GM12878 (cell line): ENCODE results near the gene FANCI. TPM values are rescaled to one million over a fixed set of nuclear protein-coding genes. Genes with fewer than 3 reads are reported as not detected.

Source experiments
- CHD4 ChIP-seq: fragments of 200-600 bp; sonication (generic); IDR thresholded peaks from 2 replicates; pipeline ENCODE4 v1.6.1; 2016; ENCODE audit warnings: mild to moderate bottlenecking
- CTCF ChIP-seq, 3 experiments: IDR thresholded peaks in 2 of 3; conservative IDR thresholded peaks in 1 of 3; 2 replicates each; pipeline ENCODE4 v1.5.1; 2011; ENCODE audit warnings: low read depth in 3 of 3, low read length in 3 of 3, mild to moderate bottlenecking in 3 of 3, control low read depth in 2 of 3, moderate library complexity in 2 of 3, inconsistent platforms in 1 of 3, mixed read lengths in 1 of 3; ENCODE audit not compliant: control insufficient read depth in 2 of 3, insufficient read depth in 1 of 3; ENCODE audit errors: extremely low read depth in 1 of 3
- EED ChIP-seq: sonication (generic); IDR thresholded peaks from 2 replicates; pipeline ENCODE4 v1.6.1; 2016; ENCODE audit warnings: antibody characterized with exemption, low read depth
- MTA2 ChIP-seq: fragments of 450-650 bp; IDR thresholded peaks from 2 replicates; pipeline ENCODE4 v1.6.1; 2016; ENCODE audit warnings: low read depth, mild to moderate bottlenecking, moderate library complexity
- PAX8 ChIP-seq: fragments of 450-650 bp; IDR thresholded peaks from 2 replicates; pipeline ENCODE4 v1.6.1; 2017; ENCODE audit warnings: mild to moderate bottlenecking, moderate library complexity
- REST ChIP-seq: IDR thresholded peaks from 2 replicates; pipeline ENCODE4 v1.6.1; 2012; ENCODE audit warnings: mild to moderate bottlenecking, low read depth, low read length
- ZSCAN29 ChIP-seq: fragments of 450-650 bp; IDR thresholded peaks from 2 replicates; pipeline ENCODE4 v1.6.1; 2017; ENCODE audit warnings: mild to moderate bottlenecking, moderate library complexity
- polyA plus RNA-seq, 11 experiments: library from polyadenylated mRNA; depleted of rRNA in 4 of 11; unstranded in 6 of 11; stranded (reverse) in 5 of 11; fragments of >200 nt; fragmentation: Nextera tagmentation in 4 of 11; fragmentation: Illumina TruSeq in 1 of 11; extraction: Ambion mirVana in 4 of 11; extraction: Trizol in 1 of 11; gene quantifications; 1 replicate in 1 of 11; 2 replicates in 10 of 11; pipeline versions ENCODE4 v1.2.1 to v1.2.3, GENCODE V29; 2011 to 2016; ENCODE audit warnings: inconsistent platforms in 2 of 11, missing spikeins in 2 of 11, low read depth in 1 of 11
- total RNA-seq, 4 experiments: library from RNA; depleted of rRNA in 3 of 4; stranded (reverse); fragments of >200 nt in 3 of 4; fragmentation: Illumina TruSeq in 1 of 4; extraction: Trizol in 1 of 4; gene quantifications; 2 replicates each; pipeline versions ENCODE4 v1.2.1 to v1.2.3, GENCODE V29; 2013 to 2021

The FANCI gene
- total and polyA plus RNA-seq, 10 of the 15 experiments (the other 5 are each of a cell fraction or from before 2014, with no cell fraction given): 38.1 to 129 (median 82.4) TPM

GRCh38 chr15:89334510-89335297 lies 90.9 kb downstream of the FANCI start, which contains the start of gene POLG (continued):
- TF ChIP-seq MTA2 (no peak; the same call in 1 of the 2 replicates), EED (peak; percentile 81), PAX8 (no peak), CHD4 (no peak), REST (no peak; the same call in 1 of the 2 replicates), CTCF (IDR thresholded peaks at IDR 0.05 in 2 of 3, conservative IDR thresholded peaks at IDR 0.05 in 1 of 3; ENCODE audit: control insufficient read depth in 2 of 3, extremely low read depth in 1 of 3, insufficient read depth in 1 of 3, low read depth in 3 of 3, low read length in 3 of 3) (no peak), ZSCAN29 (peak; percentile 94)
